Heart left ventricle (tissue), 16 donors: ENCODE results near the gene UNC13C. TPM values are rescaled to one million over a fixed set of nuclear protein-coding genes. Genes with fewer than 3 reads are reported as not detected.

ENCODE experiments used
- ATAC-seq, 4 donors: fragments of 200-7000 bp; cut with Tn5 transposase; one replicate each; pipeline ENCODE4 v1.9.1; 2020 to 2022; ENCODE audit warnings: moderate library complexity in 4 of 4, mild to moderate bottlenecking in 3 of 4, moderate number of reproducible peaks in 1 of 4
- DNase-seq, 5 donors: peaks; one replicate each; pipeline ENCODE4 v3.0.0-alpha.2; 2020
- H3K27ac ChIP-seq, 12 donors: fragments of 200-600 bp; sonication (generic) in 4 of 12; one replicate each; pipeline versions ENCODE4 v1.5.0 to v1.8.0; 2016 to 2022; ENCODE audit warnings: mild to moderate bottlenecking in 2 of 12
- H3K27me3 ChIP-seq, 9 donors: fragments of 200-600 bp; sonication (generic) in 2 of 9; one replicate each; pipeline versions ENCODE4 v1.5.1 to v1.8.0; 2016 to 2022; ENCODE audit warnings: mild to moderate bottlenecking in 3 of 9
- H3K36me3 ChIP-seq, 9 donors: fragments of 200-600 bp; sonication (generic) in 2 of 9; one replicate each; pipeline versions ENCODE4 v1.5.0 to v1.8.0; 2018 to 2022; ENCODE audit warnings: mild to moderate bottlenecking in 2 of 9
- H3K4me1 ChIP-seq, 12 donors: fragments of 200-600 bp; sonication (generic) in 4 of 12; one replicate each; pipeline versions ENCODE4 v1.5.0 to v1.8.0; 2016 to 2022; ENCODE audit warnings: mild to moderate bottlenecking in 3 of 12
- H3K4me3 ChIP-seq, 12 donors: fragments of 200-600 bp; sonication (generic) in 4 of 12; one replicate each; pipeline versions ENCODE4 v1.5.0 to v1.8.0; 2017 to 2022; ENCODE audit warnings: mild to moderate bottlenecking in 9 of 12, moderate library complexity in 4 of 12
- H3K9me3 ChIP-seq, 12 donors: fragments of 200-600 bp; sonication (generic) in 4 of 12; one replicate each; pipeline versions ENCODE4 v1.5.0 to v1.8.0; 2016 to 2022; ENCODE audit warnings: mild to moderate bottlenecking in 1 of 12
- POLR2A ChIP-seq, 2 donors: fragments of 450-650 bp; IDR thresholded peaks; one replicate each; pipeline ENCODE4 v1.6.1; 2017; ENCODE audit warnings: antibody characterized with exemption in 2 of 2, mild to moderate bottlenecking in 2 of 2, moderate library complexity in 2 of 2
- WGBS, 4 donors: extraction: QIAGEN DNeasy Blood & Tissue Kit in 2 of 4; methylation state at CpG; one replicate each; pipeline versions ENCODE4 v1.1.5 to v1.1.7; 2013 to 2018; 5-methylcytosine and 5-hydroxymethylcytosine counted together
- intact Hi-C, 10 donors: fragments of 100-400 bp; cut with DNase I; formaldehyde crosslinking; loops; one replicate each; pipeline versions ENCODE4 v1.11.1 to v1.14.2; 2022
- polyA plus RNA-seq, 2 donors: library from polyadenylated mRNA; stranded (reverse); fragments of 200-250 nt; gene quantifications; one replicate each; pipeline ENCODE4 v1.2.3, GENCODE V29; 2013
- total RNA-seq, 9 donors: library from RNA; depleted of rRNA in 2 of 9; stranded (reverse); fragments of >200 nt in 2 of 9; fragmentation: NEBNext Ultra II Directional in 3 of 9; extraction: Animal tissue kit (Norgen Biotek cat#: 25700) in 3 of 9; gene quantifications; one replicate each; pipeline versions ENCODE4 v1.1.0 to v1.2.4, GENCODE V29; 2016 to 2023
- TF ChIP-seq, protein P1 (sequence below), 12 donors: fragments of 200-600 bp; sonication (generic) in 4 of 12; IDR thresholded peaks; one replicate each; pipeline versions ENCODE4 v1.5.0 to v1.8.0; 2018 to 2022; ENCODE audit warnings: antibody characterized with exemption in 12 of 12, mild to moderate bottlenecking in 5 of 12
- donor health status: ischemic (EF 13 %, LVEDD 7.1; RV severe dilation, severe dysfunction).
- donor health status: healthy with polysubstance abuse.
- donor health status: DM: no; HTN: yes; CAD: no.
- donor health status: DM: no; HTN: no; CAD: no.
- donor health status: ischemic (EF 25% LVEDD 6.9; RV normal size, moderate dysfunction).
- donor health status: ischemic (EF 25% LVEDD 5.7; RV mildly dilated, moderate dysfunction).
- donor health status: healthy.
- donor health status: DM: yes; HTN: yes; CAD: no.
- donor health status: ischemic (EF 35%, LVEDD 5.7; RV mildly dilated, moderate dysfunction).
- donor health status: nonischemic (EF 11% LVEDD 7.7; RV severe dilation, severe dysfunction).
- donor health status: DM: yes; HTN: yes; CAD: no.
- donor health status: PGD.
- donor health status: ischemic (EF 29% LVEDD 5.4; RV normal size, mild dysfunction).
- donor health status: nonischemic (EF 23%, LVEDD 6.1; RV moderate dilation, normal function).

Gene UNC13C
- total and polyA plus RNA-seq, 11 donors, result 0.07 to 0.71 (median 0.39) TPM; not detected in 5

DNA sequence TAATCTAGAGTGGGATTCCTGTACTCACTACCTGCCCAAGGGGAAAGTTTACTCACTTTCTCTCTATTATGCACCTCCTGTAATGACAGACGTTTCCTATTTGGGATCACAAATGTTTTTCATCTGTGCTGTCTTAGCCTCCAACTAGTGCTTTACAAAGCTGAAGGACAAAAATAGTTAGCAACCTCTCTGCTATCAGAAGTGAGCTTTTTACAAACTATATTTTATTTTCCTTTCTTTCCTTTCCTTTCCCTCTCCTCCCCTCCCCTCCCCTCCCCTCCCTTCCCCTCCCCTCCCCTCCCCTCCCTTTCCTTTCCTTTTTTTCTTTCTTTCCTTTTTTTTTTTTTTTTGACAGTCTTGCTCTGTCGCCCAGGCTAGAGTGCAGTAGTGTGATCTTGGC, 130.8 kb downstream of the UNC13C start:
- Histone ChIP-seq H3K9me3 (no peaks in the 10 kb centered on the region), H3K27ac (no peak overlapping the region), H3K36me3 (no peaks in the 10 kb centered on the region), H3K4me3 (no peak overlapping the region), H3K4me1 (no peaks in the 10 kb centered on the region), H3K27me3 (no peaks in the 10 kb centered on the region)
- ATAC-seq, result no peak
- TF ChIP-seq, protein P1, sequence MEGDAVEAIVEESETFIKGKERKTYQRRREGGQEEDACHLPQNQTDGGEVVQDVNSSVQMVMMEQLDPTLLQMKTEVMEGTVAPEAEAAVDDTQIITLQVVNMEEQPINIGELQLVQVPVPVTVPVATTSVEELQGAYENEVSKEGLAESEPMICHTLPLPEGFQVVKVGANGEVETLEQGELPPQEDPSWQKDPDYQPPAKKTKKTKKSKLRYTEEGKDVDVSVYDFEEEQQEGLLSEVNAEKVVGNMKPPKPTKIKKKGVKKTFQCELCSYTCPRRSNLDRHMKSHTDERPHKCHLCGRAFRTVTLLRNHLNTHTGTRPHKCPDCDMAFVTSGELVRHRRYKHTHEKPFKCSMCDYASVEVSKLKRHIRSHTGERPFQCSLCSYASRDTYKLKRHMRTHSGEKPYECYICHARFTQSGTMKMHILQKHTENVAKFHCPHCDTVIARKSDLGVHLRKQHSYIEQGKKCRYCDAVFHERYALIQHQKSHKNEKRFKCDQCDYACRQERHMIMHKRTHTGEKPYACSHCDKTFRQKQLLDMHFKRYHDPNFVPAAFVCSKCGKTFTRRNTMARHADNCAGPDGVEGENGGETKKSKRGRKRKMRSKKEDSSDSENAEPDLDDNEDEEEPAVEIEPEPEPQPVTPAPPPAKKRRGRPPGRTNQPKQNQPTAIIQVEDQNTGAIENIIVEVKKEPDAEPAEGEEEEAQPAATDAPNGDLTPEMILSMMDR (IDR thresholded peaks at IDR 0.05), result no peak
- TF ChIP-seq POLR2A (IDR thresholded peaks at IDR 0.05), result no peak
- 59 to 68% (median 62%) methylated on average over 2 of the region's 2 CpGs for WGBS, 4 donors
- DNase-seq, result no peak
- intact Hi-C loops, result no loop called here

DNA sequence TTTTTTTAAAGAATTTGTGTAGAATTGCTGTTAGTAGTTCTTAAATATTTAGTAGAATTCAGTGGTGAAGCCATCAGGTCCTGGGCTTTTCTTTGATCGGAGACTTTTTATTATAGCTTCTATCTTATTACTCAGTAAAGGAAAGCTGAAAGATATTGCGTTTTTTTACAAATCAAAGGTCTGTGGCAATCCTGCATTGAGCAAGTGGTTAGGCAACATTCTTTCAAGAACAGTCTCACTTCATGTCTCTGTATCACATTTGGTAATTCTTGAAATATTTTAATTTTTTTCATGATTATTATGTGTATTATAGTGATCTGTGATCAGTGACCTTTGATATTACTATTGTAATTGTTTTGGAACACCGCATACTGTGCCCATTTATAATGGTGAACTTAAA, 140.8 kb downstream of the UNC13C start:
- no peaks in the 10 kb centered on the region for H3K36me3 ChIP-seq
- intact Hi-C loops, result no loop called here
- ATAC-seq, result no peak
- H3K27me3 ChIP-seq, result no peaks in the 10 kb centered on the region
- H3K4me1 ChIP-seq, result no peaks in the 10 kb centered on the region
- no peak overlapping the region for H3K27ac ChIP-seq
- no peak for TF ChIP-seq POLR2A (IDR thresholded peaks at IDR 0.05)
- TF ChIP-seq, protein P1 (IDR thresholded peaks at IDR 0.05), result no peak
- no peak for DNase-seq
- H3K9me3 ChIP-seq, result peaks cover 0 to 13% (median 0%) of the 10 kb centered on the region in 12 donors
- 83 to 91% (median 86%) methylated on average over 3 of the region's 3 CpGs for WGBS, 4 donors
- no peak overlapping the region for H3K4me3 ChIP-seq

DNA sequence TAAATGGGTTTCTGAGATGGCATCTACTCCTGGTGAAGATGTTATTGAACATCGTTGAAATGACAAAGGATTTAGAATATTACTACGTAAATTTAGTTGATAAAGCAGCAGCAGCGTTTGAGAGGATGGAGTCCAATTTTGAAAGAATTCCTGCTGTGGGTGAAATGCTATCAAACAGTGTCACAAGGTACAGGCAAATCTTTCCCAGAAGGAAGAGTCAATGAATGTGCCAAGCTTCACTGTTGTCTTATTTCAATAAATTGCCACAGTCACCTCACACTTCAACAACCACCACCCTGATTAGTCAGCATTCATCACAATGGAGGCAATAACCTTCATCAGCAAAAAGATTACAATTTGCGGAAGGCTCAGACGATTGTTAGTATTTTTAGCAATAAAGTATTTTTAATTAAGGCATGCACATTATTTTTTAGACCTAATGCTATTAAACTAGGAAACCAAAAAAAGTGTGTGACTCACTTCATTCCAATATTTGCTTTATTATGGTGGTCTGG, 142.8 kb downstream of the UNC13C start:
- Histone ChIP-seq H3K4me3 (no peak overlapping the region), H3K36me3 (no peaks in the 10 kb centered on the region), H3K4me1 (no peaks in the 10 kb centered on the region), H3K27me3 (no peaks in the 10 kb centered on the region), H3K27ac (no peak overlapping the region), H3K9me3 (peaks cover 0 to 13% (median 0%) of the 10 kb centered on the region in 12 donors)
- 83 to 93% (median 88%) methylated on average over 5 of the region's 5 CpGs for WGBS, 4 donors
- TF ChIP-seq POLR2A (IDR thresholded peaks at IDR 0.05), result no peak
- TF ChIP-seq, protein P1 (IDR thresholded peaks at IDR 0.05), result no peak
- no peak for ATAC-seq
- DNase-seq, result no peak
- intact Hi-C loops, result no loop called here

DNA sequence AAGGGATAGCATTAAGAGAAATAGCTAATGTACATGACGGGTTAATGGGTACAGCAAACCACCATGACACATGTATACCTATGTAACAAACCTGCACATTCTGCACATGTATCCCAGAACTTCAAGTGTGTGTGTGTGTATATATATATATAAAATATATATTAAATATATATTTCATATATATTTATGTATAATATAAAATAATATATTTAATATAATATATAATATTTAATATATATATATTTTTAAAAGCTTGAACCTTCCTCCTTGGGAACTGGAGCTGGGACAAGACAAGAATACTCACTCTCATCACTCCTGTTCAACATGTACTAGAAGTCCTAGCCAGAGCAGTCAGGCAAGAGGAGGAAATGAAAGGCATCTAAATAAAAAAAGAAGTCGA, 149.3 kb downstream of the UNC13C start:
- intact Hi-C loops, result no loop called here
- Histone ChIP-seq H3K27me3 (no peaks in the 10 kb centered on the region), H3K4me1 (no peaks in the 10 kb centered on the region), H3K36me3 (no peaks in the 10 kb centered on the region), H3K4me3 (no peak overlapping the region), H3K27ac (no peak overlapping the region), H3K9me3 (peaks cover 0 to 3% (median 0%) of the 10 kb centered on the region in 12 donors)
- DNase-seq (no peak), ATAC-seq (no peak)
- TF ChIP-seq POLR2A (IDR thresholded peaks at IDR 0.05), result no peak
- TF ChIP-seq, protein P1 (IDR thresholded peaks at IDR 0.05), result no peak
- WGBS, 4 donors, result 81 to 87% (median 83%) methylated on average over 2 of the region's 2 CpGs
